Measurements from ENCODE around the gene RCC1. TPM values are rescaled to one million over a fixed set of nuclear protein-coding genes. Genes with fewer than 3 reads are reported as not detected.

Gene RCC1, protein sequence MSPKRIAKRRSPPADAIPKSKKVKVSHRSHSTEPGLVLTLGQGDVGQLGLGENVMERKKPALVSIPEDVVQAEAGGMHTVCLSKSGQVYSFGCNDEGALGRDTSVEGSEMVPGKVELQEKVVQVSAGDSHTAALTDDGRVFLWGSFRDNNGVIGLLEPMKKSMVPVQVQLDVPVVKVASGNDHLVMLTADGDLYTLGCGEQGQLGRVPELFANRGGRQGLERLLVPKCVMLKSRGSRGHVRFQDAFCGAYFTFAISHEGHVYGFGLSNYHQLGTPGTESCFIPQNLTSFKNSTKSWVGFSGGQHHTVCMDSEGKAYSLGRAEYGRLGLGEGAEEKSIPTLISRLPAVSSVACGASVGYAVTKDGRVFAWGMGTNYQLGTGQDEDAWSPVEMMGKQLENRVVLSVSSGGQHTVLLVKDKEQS
- total RNA-seq = 72.7 and 77.7 TPM in 2 replicates
- polyA plus RNA-seq = 28.7 and 37.1 TPM in 2 replicates
- polyA plus RNA-seq (2011; cell fraction: cytosol; rRNA removed) = 55.5 and 56.5 TPM in 2 replicates
- 50.8 and 62.4 TPM in 2 replicates for polyA plus RNA-seq (2011; cell fraction: nucleus; rRNA removed)
- polyA plus RNA-seq (2012) = 36.0 and 59.5 TPM in 2 replicates
- polyA minus RNA-seq = 39.1 and 81.3 TPM in 2 replicates
- polyA minus RNA-seq (2011; cell fraction: cytosol; rRNA and poly(A)+ RNA removed) = 55.6 TPM
- 19.6 and 22.7 TPM in 2 replicates for polyA minus RNA-seq (2011; cell fraction: nucleus; rRNA and poly(A)+ RNA removed)
- Bru-seq, nascent RNA = percentile 88 among the genes with signal in this experiment
- percentile 95 among the genes with signal in this experiment for BruChase-seq, experiment 1, labeled RNA remaining after a 6-hour chase
- percentile 90 among the genes with signal in this experiment for BruChase-seq, experiment 2, labeled RNA remaining after a 2-hour chase
- long read RNA-seq, transcript RCC1-202 (10 exons, 2,424 nt) = major isoform, 18 of 62 reads
- long read RNA-seq, partial matches to known transcripts = 14 of 62 reads
- long read RNA-seq, other reads (novel, unspliced or antisense) = 30 of 62 reads

DNA sequence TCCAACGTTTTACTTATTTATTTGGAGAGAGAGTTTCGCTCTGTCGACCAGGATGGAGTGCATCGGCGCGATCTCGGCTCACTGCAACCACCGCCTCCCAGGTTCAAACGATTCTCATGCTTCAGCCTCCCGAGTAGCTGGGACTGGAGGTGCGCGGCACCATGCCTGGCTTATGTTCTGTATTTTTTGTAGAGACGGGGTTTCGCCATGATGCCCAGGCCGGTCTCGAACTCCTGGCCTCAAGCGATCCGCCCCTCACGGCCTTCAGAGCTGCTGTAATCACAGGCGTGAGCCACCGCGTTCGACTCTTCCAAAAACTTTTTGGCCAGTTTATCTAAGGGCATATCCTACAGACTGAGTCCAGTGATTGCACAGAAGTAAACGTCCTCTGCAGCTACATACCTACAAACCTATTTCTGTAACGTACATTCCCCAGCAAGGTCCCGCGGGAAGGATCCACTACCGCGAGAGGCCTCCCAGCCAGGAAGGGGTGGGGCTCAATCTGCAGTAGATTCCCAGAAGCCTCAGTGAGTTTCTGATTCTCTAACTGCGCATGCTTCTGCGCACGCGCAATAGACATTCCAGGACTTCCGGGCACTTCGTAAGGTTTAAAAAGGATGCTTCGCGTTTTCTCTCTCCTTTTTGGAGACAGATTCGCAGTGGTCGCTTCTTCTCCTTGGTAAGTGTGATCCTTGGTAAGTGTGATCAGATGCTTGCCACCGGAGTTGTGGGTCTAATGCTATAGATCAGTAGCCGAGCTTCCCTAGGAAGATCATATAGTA lies at the start of gene RCC1:
Gene RCC1 (plus strand): TSS at position 638 of the 782 bp plus-strand sequence. CDS start 23,824 bp downstream, outside the sequence.
- BruUV-seq (replicated peaks) = TSS peak; percentile 85
- Histone ChIP-seq H3K27ac (ENCODE audit: insufficient read depth, low read depth, low read length) (peak within 1 kb of the TSS; percentile 78), H3K4me2 (ENCODE audit: insufficient read depth, low read length) (peak within 1 kb of the TSS; percentile 100), H3K9me3 (replicated peaks; ENCODE audit: control insufficient read depth, insufficient read depth, low read length) (no peaks in the 10 kb centered on the region), H2AFZ (ENCODE audit: low read depth, low read length) (peak within 1 kb of the TSS; percentile 91), H4K20me1 (replicated peaks; ENCODE audit: control insufficient read depth, extremely low read depth, insufficient read depth, low read length) (peaks cover 2% of the 10 kb centered on the region), H3K27me3 (ENCODE audit: control insufficient read depth in 2 of 2, insufficient read depth in 2 of 2, low read length in 2 of 2) (no peaks in the 10 kb centered on the region), H3K4me1 (ENCODE audit: control insufficient read depth, extremely low read depth, insufficient read depth, low read length) (peaks cover 29% of the 10 kb centered on the region), H3K9me1 (replicated peaks; ENCODE audit: control insufficient read depth, extremely low read depth, insufficient read depth, low read length) (no peaks in the 10 kb centered on the region), H3K9ac (replicated peaks; ENCODE audit: extremely low read depth, insufficient read depth, low read length) (peak within 1 kb of the TSS; percentile 99), H3K4me3 (replicated peaks in 1 of 3; ENCODE audit: insufficient read depth in 1 of 3, low read depth in 1 of 3, low read length in 3 of 3) (peak within 1 kb of the TSS; percentile 58 to 100 (median 87)), H3K36me3 (ENCODE audit: control insufficient read depth in 2 of 2, extremely low read depth in 1 of 2, insufficient read depth in 2 of 2, low read length in 2 of 2) (peaks cover 21 to 26% of the 10 kb centered on the region in 2 experiments), H3K79me2 (ENCODE audit: control insufficient read depth, insufficient read depth, low read length) (peaks cover 51% of the 10 kb centered on the region)
- TF ChIP-seq POLR2A (IDR thresholded peaks at IDR 0.05; ENCODE audit: low read depth, low read length) (peak; percentile 100), POLR2AphosphoS5 (IDR thresholded peaks at IDR 0.05; ENCODE audit: insufficient read depth, low read depth, low read length) (peak; percentile 100), EZH2 (IDR thresholded peaks at IDR 0.05; ENCODE audit: borderline replicate concordance, low read depth, low read length, severe bottlenecking) (no peak)
- intact Hi-C loops (cut with micrococcal nuclease) = loop anchor here (1.0 to 5.0 kb wide), 5 partner anchors 47 to 257 kb away; partner anchors contain the start of gene PHACTR4
- dilution Hi-C loops (cut with MboI; ENCODE audit: extremely low pct_ligation_motif_present, low sequenced_read_pairs) = no loop called here
- DNase-seq (ENCODE audit: low read depth, low spot score) = peak; percentile 100
- ChIA-PET POLR2A (interaction anchor here (0.6 to 1.5 kb wide), 16 partner anchors 11 to 258 kb away, joined by 3 to 9 read pairs (median 3); partner anchors contain the start of genes SESN2 and TAF12), CTCF (interaction anchor here (1.0 to 4.3 kb wide), 4 partner anchors 13 to 372 kb away, joined by 3 to 13 read pairs (median 5); no protein-coding TSS in a partner anchor)
- peak; percentile 95 for FAIRE-seq

Measured in endothelial cell of umbilical vein (primary cell).